CD1c-positive myeloid dendritic cell (primary cell): ENCODE measurements around the gene P2RX6.

Experiments
- DNase-seq: peaks from one replicate; pipeline ENCODE4 v3.0.0-alpha.2; 2016; ENCODE audit errors: extremely low spot score

P2RX6 gene

DNA sequence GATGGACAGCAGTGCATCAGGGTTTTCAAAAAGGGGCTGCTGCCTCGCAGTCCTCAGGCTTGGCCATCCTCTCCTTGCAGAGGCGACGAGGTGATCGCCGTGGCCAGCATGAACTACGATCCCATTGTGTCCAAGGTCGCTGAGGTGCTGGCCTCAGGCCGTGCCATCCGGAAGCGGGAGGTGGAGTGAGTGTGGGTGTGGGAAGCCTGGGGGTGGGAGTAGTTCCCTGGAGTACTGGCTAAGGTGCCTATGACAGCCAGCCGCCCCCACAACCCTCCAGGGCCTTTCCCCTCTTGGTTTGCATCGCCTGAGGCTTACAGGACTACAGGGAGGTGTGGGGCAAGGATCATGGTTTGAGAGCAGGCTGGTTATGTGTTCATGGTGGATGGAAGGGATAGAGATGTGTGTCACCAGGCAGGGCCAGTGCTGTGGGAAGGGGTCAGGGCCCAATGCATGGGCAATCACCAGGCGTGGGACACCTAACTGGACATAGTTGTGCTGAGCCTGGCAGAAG is 35.0 kb upstream of the P2RX6 start:
- DNase-seq, result no peak

DNA sequence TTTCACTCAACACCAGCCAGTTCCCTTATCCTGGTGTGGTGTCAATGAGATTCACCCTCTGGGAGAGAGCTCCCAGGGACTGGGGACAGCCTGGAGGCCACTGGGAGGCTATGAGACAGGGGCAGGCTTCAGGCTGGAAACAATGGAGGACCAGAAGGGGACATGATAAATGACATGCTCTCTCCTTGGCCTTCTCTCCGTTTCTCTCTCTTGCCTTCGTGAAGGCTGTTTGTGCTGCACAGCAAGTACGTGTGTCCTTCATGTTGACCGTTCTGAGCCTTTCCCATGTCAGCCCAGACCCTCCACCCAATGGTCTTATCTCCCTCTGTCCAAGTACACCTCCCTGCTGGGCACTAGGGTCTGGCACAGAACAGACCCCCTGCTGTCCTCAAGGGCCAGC is 34.4 kb upstream of the P2RX6 start:
- no peak for DNase-seq

DNA sequence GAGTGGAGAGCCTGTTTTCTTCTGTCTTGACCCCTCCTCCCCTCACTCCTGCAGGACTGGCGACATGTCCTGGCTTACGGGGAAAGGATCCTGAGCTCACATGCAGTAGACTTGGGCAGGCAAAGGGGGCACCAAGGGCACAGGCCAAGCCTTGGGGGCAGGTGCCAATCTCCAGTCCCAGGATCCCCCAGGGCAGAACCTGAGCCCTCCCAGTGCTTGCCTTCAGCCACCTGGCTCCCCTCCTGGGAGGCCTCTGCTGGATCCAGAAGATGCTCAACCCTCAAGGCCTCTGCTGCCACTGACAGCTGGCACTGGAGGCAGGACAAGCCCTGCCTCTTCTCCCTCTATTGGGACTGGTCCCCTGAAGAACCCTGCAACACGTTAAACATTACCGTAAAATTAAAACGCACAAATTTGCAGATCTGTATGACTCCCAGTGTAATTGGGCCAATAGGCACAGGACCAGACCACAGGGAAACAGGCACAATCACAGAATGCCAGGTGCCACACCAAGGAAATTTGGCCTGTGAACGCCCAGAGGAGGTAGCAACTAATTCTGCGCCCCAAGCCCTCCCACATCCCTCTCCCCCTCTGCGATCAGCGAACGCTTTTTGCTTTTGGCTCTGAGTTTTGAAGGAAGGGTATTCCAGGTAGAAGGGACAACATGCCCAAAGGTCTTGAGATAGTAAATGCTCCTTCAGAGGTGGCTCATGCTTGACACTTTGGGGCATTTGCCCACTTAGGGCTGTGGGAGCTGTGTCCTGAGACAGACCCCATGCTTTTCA is 33.8 kb upstream of the P2RX6 start:
- no peak for DNase-seq

DNA sequence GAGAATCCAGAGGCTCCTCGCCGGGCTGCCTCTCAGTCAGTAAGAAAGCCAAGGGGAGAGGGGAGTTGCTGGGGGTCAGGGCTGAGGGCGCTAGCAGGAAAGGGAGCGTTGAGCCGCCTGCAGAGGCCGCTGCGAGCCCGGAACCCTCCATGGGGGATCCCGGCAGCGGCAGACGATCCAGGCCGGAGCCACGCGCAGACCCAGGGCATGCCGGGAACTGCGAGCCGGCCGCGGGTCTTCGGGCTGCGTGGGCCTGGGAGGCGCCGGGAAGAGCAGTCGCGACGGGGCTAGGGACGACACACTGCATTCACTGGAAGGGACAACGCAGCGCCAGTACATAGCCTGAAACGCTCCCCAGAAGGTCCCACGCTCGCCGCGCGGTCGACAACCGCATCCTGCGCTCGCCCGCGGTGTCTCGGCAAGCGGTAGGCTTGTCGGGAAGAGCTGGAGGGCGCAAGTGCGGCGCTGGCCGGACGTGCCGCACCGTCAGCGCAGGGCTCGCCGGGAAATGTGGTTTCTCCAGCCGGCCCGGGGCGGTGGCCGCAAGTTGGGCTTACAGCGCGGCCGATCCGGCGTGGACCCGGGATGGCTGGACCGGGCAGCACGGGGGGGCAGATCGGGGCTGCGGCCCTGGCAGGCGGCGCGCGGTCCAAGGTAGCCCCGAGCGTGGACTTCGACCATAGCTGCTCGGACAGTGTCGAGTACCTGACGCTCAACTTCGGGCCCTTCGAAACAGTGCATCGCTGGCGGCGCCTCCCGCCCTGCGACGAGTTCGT is 33.0 kb upstream of the P2RX6 start, which contains the start of gene LZTR1:
Gene LZTR1, plus strand, starts transcription at position 511 of the 776 bp plus-strand sequence. Its CDS starts 75 bp downstream, at position 586.
- peak; percentile 86 for DNase-seq

DNA sequence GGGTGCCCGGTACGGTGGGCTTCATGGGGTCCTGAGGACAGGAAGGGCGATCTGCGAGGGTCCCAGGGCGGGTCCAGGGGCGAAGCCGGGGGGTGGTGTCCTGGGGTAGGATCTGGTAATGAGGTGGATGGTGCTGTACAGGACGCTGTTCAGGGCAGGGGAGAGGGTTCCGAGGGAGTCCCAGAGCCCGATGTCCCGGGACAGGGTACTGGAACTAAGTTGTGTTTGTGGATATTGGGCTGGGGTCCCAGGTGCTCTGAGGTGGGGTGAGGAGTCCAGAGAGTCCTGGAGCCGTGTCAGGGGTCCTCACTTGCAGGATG is 32.4 kb upstream of the P2RX6 start:
- DNase-seq, result no peak

DNA sequence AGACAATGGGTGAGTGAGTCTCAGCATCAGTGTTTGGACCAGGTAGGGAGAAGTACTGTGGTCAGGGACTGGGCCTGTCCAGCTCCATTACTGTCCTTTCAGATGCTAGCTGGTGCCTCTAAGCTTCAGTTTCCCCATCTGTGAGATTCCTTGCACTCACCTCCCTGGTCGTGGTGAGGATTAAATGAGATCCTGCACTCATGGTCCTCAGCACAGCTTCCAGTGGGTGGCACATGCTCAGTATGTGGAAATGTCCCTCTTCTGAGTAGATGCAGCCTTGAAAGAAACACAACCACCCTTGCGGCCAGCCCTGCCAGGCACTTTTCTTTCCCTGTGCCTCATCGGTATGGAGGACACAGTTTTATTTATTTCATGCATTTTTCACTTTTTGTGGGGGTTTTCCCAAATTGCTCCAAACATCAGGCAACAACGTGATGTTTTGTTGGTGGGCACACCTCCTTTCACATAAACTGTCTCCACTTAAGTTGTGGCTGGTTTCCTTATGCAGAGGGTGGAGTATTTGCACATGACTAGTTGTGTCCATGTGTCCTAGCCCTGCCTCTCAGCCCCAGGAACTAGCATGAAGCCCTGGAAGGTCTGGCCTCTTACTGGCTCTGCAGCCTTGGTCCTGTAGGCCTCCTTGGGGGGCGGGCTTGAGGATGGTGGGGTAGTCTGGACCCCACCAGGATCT is 31.7 kb upstream of the P2RX6 start:
- no peak for DNase-seq

DNA sequence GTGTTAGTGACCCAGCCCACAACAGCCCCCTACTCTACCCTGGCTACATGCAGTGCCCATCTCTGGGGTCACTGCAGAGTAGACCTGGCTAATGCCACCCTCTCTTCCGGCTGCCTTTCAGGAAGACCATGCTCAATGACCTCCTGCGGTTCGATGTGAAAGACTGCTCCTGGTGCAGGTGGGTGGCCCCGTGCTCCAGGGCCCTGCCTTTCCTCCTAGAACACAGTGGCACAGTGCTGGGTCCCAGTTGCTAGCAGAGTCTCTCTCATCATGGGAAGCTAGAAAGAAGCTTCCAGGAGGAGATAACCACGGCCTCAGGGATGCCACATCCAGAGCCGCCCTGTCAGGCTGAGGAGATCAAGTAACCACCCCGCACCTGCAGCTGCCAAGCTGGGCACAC is 29.2 kb upstream of the P2RX6 start:
- no peak for DNase-seq

DNA sequence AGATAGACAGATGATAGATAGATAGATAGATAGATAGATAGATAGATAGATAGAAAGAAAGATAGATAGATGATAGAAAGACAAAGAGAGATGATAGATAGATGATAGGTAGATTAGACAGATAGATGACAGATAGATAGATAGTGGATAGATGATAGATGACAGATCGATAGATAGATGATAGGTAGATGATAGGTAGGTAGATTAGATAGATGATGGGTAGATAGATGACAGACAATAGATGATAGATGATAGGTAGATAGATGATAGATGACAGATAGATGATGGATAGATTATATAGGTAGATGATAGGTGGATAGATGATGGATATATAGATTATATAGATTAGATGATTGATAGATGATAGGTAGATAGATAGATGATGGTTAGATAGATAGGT is 28.6 kb upstream of the P2RX6 start:
- DNase-seq, result no peak

DNA sequence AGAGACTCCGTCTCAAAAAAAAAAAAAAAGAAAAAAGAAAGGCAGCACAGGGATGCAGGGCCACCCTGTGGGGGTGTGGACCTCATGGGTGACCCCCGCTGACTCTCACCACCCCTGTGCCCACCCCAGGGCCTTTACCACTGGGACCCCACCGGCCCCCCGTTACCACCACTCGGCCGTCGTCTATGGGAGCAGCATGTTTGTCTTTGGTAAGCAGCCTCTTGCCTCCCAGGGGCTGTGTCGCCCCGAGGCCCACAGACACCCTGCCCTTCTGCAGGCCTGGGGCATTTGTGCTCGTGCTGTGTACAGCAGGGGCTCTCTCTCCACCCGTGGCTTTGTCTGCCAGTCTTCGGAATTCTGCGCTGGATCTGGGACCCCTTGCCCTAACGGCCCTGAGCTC is 27.6 kb upstream of the P2RX6 start:
- no peak for DNase-seq

DNA sequence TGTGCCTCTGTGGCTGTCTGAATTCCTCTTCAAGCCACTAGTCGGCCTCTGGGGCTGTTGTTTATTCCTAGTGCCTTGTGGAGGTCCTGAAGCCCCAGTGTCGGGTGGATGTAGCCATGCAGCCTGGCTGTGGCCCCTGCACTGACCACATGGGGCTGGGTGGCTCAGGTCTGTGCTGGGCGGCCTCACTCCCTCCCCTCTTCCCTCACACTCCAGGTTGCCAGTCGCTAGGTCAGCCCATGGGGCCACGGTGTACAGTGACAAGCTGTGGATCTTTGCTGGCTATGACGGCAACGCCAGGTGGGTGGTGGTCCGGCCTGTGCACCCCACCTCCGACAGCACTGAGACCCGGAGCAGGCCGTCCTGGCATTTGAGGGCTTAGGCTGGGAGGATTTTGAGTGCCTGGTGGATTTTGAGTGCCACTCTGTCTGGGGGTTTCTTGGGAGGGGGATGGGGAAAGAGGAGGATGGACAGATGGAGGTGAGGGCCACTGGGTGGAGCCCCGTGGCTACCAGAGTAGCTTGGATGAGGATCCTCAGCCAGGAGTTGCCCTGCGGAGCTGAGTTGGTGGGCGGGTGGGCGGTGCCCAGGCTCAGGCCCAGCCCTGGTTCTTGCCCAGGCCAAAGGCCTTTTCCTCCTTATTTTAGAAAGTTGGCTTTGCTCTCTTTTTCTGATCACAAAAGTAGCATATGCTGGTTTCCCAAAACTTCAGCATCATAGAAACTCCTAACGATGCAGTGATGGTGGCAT is 26.2 kb upstream of the P2RX6 start:
- DNase-seq, result no peak

DNA sequence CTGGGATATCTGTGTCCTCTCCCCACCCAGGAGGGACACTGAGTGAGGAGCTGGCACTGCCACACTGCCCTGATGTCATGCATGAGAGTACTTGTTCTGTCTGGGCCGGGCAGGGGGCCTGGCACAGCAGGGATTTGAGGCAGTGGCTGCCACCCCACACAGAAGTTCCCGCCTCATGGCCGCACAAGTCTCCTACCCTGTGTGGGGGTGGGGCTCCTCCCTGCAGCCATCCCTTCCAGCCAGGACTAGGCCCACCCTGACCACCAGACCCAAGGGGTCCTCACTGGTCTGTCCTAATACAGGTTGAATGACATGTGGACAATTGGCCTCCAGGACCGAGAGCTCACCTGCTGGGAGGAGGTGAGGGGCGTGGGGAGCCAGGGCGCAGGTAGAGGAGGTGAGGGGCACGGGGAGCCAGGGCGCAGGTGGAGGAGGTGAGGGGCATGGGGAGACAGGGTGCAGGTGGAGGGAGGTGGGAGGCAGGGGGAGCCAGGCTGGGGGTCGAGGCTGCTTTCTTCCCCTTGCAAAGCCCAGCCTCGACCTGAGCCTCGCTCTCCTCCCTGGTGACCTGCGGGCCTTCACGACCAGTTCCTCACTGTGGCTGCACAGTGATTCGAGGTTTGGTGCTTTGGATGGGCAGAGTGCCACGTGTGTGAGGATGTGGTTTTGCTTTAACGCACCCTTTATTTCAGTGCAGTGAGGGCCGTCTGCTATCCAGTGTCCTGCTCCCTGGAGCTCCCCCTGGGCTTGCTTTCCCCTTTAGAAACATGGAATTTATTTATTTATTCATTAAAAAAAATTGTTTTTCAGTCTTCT is 25.4 kb upstream of the P2RX6 start:
- DNase-seq, result no peak

DNA sequence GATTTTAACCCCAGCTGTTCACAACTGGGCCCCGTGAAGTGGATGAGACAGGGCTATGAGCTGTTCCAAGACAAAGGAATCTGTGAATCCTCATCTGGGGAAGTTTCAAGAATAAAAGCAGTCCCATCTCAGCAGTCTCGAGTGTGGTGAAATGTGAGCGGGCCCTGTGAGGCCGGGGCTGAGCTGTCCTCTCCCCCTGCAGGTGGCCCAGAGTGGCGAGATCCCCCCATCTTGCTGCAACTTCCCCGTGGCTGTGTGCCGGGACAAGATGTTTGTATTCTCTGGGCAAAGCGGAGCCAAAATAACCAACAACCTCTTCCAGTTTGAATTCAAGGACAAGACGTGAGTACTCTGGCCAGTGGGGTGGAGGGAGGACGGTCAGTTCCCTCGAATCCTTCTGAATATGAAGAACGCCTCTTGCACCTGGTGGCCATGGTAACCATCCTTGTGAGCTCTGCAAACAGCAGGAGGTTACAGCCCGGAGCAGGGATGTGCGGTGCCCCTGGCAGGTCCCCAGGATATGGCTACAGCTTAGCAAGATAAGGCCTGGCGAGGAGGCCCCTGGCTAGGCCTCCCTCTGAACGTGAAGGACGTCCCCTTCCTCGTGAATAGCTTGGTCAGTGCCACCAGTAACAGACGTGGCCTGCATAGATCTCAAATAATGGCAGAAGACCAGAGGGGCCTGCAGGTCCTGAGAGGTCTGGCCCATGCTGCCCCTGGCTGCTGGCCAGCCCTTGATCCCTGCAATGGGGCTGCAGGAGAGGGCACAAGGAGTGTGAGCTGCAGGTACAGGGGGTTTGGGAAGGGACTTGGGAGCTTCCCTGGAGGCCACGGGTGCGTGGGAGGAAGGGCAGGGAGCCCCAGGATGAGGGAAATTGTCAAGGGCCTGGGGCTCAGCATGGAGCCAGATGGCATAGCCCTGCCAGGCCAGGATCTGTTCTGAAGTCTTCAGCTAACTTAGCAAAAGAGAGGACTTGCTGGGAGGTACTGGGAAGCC is 24.5 kb upstream of the P2RX6 start:
- DNase-seq, result no peak

DNA sequence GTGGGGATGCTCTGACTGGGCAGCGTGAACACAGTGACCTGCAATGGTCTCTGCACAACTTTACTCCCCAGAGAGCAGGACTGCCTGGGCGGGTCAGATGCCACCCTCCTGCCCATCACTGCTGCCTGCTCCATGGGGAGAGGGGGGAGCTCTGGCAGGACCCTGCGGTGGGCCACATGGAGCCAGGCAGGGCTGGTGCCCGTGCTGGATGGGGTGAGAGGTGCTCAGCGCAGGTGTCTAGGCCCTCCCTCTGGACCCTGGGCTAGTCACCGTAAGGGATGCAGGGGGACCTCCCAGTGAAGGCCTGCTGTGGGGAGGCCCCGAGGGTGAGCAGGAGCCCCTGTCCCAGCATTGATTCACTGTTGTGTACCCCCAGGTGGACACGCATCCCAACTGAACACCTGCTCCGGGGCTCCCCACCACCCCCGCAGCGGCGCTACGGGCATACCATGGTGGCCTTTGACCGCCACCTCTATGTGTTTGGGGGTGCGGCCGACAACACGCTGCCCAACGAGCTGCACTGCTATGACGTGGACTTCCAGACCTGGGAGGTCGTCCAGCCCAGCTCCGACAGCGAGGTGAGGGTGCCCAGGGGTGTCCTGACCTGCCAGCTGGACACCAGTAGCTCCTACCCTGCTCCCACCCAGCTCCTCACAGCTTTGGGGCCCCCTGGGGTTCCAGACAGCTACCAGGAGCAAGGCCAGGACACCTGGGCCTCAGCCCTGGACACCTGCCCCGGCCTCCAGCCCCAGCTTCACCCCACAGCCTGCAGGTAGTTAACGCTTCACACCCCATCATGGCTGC is 23.5 kb upstream of the P2RX6 start:
- no peak for DNase-seq

DNA sequence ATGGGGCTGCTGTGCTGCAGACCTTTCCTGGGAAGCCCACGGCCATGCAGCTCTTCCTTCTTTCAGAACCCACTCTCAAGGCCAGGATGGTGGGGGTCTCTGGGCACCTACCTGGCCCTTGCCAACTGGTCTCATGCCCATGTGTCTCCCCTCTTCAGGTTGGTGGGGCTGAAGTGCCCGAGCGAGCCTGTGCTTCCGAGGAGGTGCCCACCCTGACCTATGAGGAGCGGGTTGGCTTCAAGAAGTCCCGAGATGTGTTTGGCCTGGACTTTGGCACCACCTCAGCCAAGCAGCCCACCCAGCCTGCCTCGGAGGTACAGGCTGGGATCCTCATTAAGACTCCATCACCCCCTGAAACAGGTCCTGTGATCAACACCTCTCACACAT is 22.9 kb upstream of the P2RX6 start:
- no peak for DNase-seq

DNA sequence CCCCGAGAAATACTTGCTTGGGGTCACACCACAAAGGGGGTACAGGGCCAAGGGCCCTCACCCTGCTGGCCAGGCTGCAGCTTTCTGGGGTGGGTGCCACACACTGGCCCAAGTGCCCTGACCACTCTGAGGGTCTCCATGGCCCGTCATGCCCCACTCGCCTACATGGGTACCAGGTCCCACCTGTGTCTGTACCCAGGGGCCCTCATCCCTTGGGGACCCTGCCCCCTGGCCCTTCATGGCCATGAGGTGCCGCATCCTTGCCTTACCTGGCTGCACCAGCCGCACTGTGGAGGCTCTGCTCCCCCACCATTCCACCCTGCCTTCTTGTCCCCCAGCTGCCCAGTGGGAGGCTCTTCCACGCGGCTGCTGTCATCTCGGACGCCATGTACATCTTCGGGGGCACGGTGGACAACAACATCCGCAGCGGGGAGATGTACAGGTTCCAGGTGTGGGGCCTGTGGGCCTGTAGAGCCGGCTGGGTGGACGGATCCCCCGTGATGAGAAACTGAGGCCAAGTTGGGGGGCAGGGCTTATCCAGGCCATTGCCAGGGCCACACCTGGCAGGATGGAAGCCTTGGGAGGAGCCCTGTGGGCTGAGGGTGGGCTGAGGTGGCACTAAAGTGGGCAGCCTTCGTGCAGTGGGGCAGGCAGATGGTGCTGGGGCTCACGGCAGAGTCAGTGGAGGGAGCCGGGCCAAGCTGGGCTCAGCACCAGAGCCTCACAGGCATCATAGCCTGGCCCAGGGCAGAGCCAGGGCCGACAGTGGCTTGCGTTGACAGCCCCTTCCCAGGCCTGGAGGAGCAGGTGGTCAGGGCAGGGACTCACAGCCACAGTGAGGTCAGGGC is 22.3 kb upstream of the P2RX6 start:
- DNase-seq, result no peak

DNA sequence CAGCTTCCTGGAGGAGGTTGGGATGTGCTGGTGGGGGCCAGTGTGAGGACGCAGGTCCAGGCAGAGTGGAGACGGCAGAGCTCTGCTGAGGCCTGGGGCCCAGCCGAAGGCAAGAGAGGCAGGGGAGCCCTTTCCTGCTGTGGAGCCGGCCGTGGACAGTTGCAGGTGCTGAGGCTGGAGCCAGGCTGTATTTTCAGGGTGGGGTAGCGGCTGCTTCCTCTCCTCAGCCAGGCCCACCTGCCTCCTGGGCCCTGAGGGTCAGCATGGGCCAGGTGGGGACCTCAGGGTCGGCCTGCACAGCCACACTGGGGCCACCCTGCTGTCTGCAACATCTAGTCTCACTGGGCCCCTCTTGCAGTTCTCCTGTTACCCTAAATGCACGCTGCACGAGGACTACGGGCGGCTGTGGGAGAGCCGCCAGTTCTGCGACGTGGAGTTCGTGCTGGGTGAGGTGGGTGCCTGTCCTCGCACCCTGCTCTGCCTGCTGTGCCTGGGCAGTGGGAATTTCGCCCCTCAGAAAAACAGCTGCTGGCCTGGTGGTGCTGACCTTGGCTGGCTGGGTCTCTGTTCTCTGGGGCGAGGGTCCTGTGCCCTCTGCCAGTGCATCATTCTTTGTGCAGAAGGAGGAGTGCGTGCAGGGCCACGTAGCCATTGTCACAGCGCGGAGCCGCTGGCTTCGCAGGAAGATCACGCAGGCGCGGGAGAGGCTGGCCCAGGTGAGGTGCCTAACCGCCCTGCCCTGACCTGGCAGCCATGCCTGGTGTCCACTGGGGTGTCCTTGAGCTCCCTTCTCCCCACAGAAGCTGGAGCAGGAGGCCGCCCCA is 21.4 kb upstream of the P2RX6 start:
- DNase-seq, result no peak
